HepG2 (cell line): Measurements from ENCODE around the gene HLA-G.

ENCODE experiments used
- CTCF ChIP-seq: sonication (generic); formaldehyde crosslinking; IDR thresholded peaks from 2 replicates; pipeline ENCODE4 v1.5.0; 2020; ENCODE audit warnings: mild to moderate bottlenecking, missing genetic modification reagents, moderate library complexity
- FUBP1 ChIP-seq: sonication (generic); formaldehyde crosslinking; IDR thresholded peaks from 2 replicates; pipeline ENCODE4 v1.5.1; 2020; ENCODE audit warnings: missing genetic modification reagents, mild to moderate bottlenecking, borderline replicate concordance
- HDAC2 ChIP-seq: sonication (generic); formaldehyde crosslinking; IDR thresholded peaks from 2 replicates; pipeline ENCODE4 v1.4.0; 2020; ENCODE audit warnings: missing genetic modification reagents
- KLF16 ChIP-seq, 2 experiments: sonication (generic) in 1 of 2; formaldehyde crosslinking in 1 of 2; IDR thresholded peaks; 2 replicates each; pipeline versions ENCODE4 v1.6.1 to v1.8.0; 2016 to 2023; ENCODE audit warnings: missing genetic modification reagents in 2 of 2, missing compliant biosample characterization in 1 of 2
- MXD3 ChIP-seq: IDR thresholded peaks from 2 replicates; pipeline ENCODE4 v1.6.1; 2016; ENCODE audit warnings: mild to moderate bottlenecking, missing biosample characterization, missing genetic modification reagents
- POLR2AphosphoS5 ChIP-seq: IDR thresholded peaks from 2 replicates; pipeline ENCODE4 v1.6.1; 2012; ENCODE audit warnings: low read depth, low read length
- SIX1 ChIP-seq: sonication (generic); formaldehyde crosslinking; IDR thresholded peaks from 2 replicates; pipeline ENCODE4 v1.4.0; 2020; ENCODE audit warnings: missing genetic modification reagents, borderline replicate concordance
- SOX6 ChIP-seq, 2 experiments: fragments of 450-650 bp in 1 of 2; sonication (generic) in 1 of 2; formaldehyde crosslinking in 1 of 2; IDR thresholded peaks; 2 replicates each; pipeline versions ENCODE4 v1.4.0 to v1.6.1; 2017 to 2020; ENCODE audit warnings: antibody characterized with exemption in 1 of 2, mild to moderate bottlenecking in 1 of 2, missing genetic modification reagents in 1 of 2
- TP53 ChIP-seq: sonication (generic); formaldehyde crosslinking; conservative IDR thresholded peaks from 2 replicates; pipeline ENCODE4 v1.4.0; 2020; ENCODE audit warnings: missing genetic modification reagents
- ZBTB7A ChIP-seq: sonication (generic); formaldehyde crosslinking; IDR thresholded peaks from 2 replicates; pipeline ENCODE4 v1.8.0; 2022; ENCODE audit warnings: mild to moderate bottlenecking, missing genetic modification reagents
- ZNF30 ChIP-seq: sonication (generic); formaldehyde crosslinking; IDR thresholded peaks from 2 replicates; pipeline ENCODE4 v1.5.0; 2020; ENCODE audit warnings: mild to moderate bottlenecking, missing genetic modification reagents
- ZNF597 ChIP-seq: sonication (generic); formaldehyde crosslinking; IDR thresholded peaks from 2 replicates; pipeline ENCODE4 v1.5.0; 2020; ENCODE audit warnings: missing genetic modification reagents
- ZNF704 ChIP-seq: sonication (generic); formaldehyde crosslinking; IDR thresholded peaks from 2 replicates; pipeline ENCODE4 v1.8.1; 2023; ENCODE audit warnings: mild to moderate bottlenecking, inconsistent platforms, moderate library complexity, missing genetic modification reagents, borderline replicate concordance

- TF ChIP-seq ZNF704 (CRISPR knock-in tag) (no peak), SOX6 (IDR thresholded peaks at IDR 0.05) (no peak), SOX6 (CRISPR knock-in tag; IDR thresholded peaks at IDR 0.05) (no peak), SIX1 (CRISPR knock-in tag) (no peak), POLR2AphosphoS5 (no peak), TP53 (CRISPR knock-in tag) (no peak), MXD3 (CRISPR knock-in tag) (no peak), ZBTB7A (CRISPR knock-in tag) (no peak), HDAC2 (CRISPR knock-in tag) (no peak), ZNF597 (no peak), FUBP1 (no peak), KLF16 (CRISPR knock-in tag; IDR thresholded peaks at IDR 0.05) (no peak), ZNF30 (CRISPR knock-in tag) (no peak), CTCF (CRISPR knock-in tag) (no peak)
Observed at GRCh38 chr6:29824144-29824543, 3.5 kb upstream of the HLA-G start.
